NT2/D1 (cell line): Measurements from ENCODE around the gene PLAC9.

ENCODE experiments used
- YY1 ChIP-seq: IDR thresholded peaks from 2 replicates; pipeline ENCODE4 v1.6.1; 2011; ENCODE audit not compliant: insufficient read length, insufficient read depth
- ZNF274 ChIP-seq: IDR thresholded peaks from 2 replicates; pipeline ENCODE4 v1.6.1; 2011; ENCODE audit warnings: mild to moderate bottlenecking, low read depth, low read length

GRCh38 chr10:80140251-80140650 is 7.7 kb downstream of the PLAC9 start:
- TF ChIP-seq YY1 = no peak
- no peak for TF ChIP-seq ZNF274
